Ovary (tissue), 3 donors: ENCODE measurements around the gene MYO3B.

ENCODE experiments used
- CTCF ChIP-seq, 3 donors: fragments of 450-650 bp in 2 of 3; fragments of 200-600 bp in 1 of 3; IDR thresholded peaks; one replicate each; pipeline versions ENCODE4 v1.5.1 to v1.8.0; 2016 to 2022; ENCODE audit warnings: antibody characterized with exemption in 3 of 3, mild to moderate bottlenecking in 1 of 3
- EP300 ChIP-seq: sonication (generic); formaldehyde crosslinking; IDR thresholded peaks from one replicate; pipeline ENCODE4 v1.6.1; 2017; ENCODE audit warnings: antibody characterized with exemption
- POLR2A ChIP-seq: fragments of 450-650 bp; IDR thresholded peaks from one replicate; pipeline ENCODE4 v1.6.1; 2017; ENCODE audit warnings: antibody characterized with exemption, mild to moderate bottlenecking, moderate library complexity
- donor health status: DM: no; HTN: no; CAD: no.

DNA sequence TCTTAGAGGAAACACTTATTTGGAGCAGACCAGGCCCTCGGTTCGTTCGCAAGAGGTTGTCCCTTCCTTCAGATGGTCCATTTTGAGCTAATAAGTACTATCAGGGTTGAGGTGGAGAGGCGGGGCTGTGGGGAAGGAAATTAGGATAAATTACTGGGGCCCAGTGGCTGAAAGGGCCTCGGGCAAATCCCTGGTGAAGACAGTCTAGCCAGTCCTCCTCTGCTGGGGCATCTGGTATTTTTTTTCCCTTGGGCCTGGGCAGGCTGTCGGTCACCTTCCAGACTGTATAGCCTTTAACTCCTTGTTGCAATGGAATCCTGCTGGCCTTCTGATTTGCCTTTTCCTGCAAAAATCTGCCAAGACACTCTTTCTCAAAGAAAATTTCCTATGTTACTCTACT, 1.7 kb upstream of the MYO3B start:
- TF ChIP-seq CTCF (IDR thresholded peaks at IDR 0.05) (no peak), POLR2A (no peak), EP300 (no peak)
